C4-2B (cell line): ENCODE results near the gene SMARCE1.

ENCODE experiments used
- CTCF ChIP-seq: fragments of 450-650 bp; conservative IDR thresholded peaks from 2 replicates; pipeline ENCODE4 v1.5.1; 2017; ENCODE audit warnings: mild to moderate bottlenecking
- ZFX ChIP-seq: fragments of 450-650 bp; IDR thresholded peaks from 2 replicates; pipeline ENCODE4 v1.6.1; 2017

GRCh38 chr17:40666331-40666730 is 18.7 kb upstream of the SMARCE1 start:
- TF ChIP-seq CTCF (no peak), ZFX (no peak)
